Large intestine (tissue), 3 donors: ENCODE data around the gene SCD. TPM values are rescaled to one million over a fixed set of nuclear protein-coding genes. Genes with fewer than 3 reads are reported as not detected.

Experiments used
- DNase-seq, 2 donors: peaks; one replicate each; pipeline versions ENCODE4 v3.0.0 to v3.0.0-alpha.2; 2013
- H3K27ac ChIP-seq: one replicate; pipeline ENCODE4 v1.5.1; 2013; ENCODE audit warnings: low read length
- H3K27me3 ChIP-seq: 2 replicates; pipeline ENCODE4 v1.6.1; 2013; ENCODE audit warnings: low read length; ENCODE audit not compliant: control insufficient read depth, insufficient read depth
- H3K36me3 ChIP-seq: 2 replicates; pipeline ENCODE4 v1.6.1; 2013; ENCODE audit warnings: low read length; ENCODE audit not compliant: control insufficient read depth, insufficient read depth
- H3K4me1 ChIP-seq: one replicate; pipeline ENCODE4 v1.6.1; 2013; ENCODE audit warnings: low read length; ENCODE audit not compliant: control insufficient read depth, insufficient read depth
- H3K4me3 ChIP-seq: one replicate; pipeline ENCODE4 v1.5.1; 2013; ENCODE audit warnings: low read length
- H3K9me3 ChIP-seq: one replicate; pipeline ENCODE4 v1.6.1; 2013; ENCODE audit warnings: mild to moderate bottlenecking, low read depth, low read length, moderate library complexity; ENCODE audit not compliant: control insufficient read depth
- WGBS: methylation state at CpG from one replicate; pipeline ENCODE4 v1.1.5; 2013; ENCODE audit warnings: low lambda C conversion rate; ENCODE audit not compliant: insufficient coverage; 5-methylcytosine and 5-hydroxymethylcytosine counted together
- polyA plus RNA-seq: library from polyadenylated mRNA; unstranded; fragments of 120-200 nt; gene quantifications from one replicate; pipeline ENCODE4 v1.2.1, GENCODE V29; 2013

Gene SCD
- polyA plus RNA-seq, 1 donor, result 30.4 TPM

DNA sequence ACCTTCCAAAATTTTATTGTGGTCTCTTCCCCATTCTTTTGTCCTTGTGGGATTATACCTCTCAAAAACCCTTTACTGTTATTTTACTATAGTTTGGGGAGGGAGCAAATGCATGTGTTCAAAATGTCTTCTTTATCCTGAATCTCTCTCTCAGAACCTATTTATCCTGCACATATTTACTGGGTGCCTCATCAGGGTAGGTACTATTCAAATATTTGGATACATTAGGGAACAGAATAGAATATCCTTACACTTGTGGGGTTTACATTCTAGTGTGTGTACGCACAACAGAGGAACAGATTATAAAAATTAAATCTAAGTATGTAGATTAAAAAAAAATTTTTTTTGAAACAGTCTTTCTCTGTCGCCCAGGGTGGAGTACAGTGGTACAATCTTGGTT is 48.6 kb downstream of the SCD start:
- no peaks in the 10 kb centered on the region for H3K4me1 ChIP-seq
- H3K36me3 ChIP-seq, result no peaks in the 10 kb centered on the region
- H3K27ac ChIP-seq, result no peak overlapping the region
- no peaks in the 10 kb centered on the region for H3K27me3 ChIP-seq
- no peaks in the 10 kb centered on the region for H3K9me3 ChIP-seq
- DNase-seq, result no peak
- 100% methylated on average over 2 of the region's 2 CpGs for WGBS
- H3K4me3 ChIP-seq, result no peak overlapping the region

DNA sequence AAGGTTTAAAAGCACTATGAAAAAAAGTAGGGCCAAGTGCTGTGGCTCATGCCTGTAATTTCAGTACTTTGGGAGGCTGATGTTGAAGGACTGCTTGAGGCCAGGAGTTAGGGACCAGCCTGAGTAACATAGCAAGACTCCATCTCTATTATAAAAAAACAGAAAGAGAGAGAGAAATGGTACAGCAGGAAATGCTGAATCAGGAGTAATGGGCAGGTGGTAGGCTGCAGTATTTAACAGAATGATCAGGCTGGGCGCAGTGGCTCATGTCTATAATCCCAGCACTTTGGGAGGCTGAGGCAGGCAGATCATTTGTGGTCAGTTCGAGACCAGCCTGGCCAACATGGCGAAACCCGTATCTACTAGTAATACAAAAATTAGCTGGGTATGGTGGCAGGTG is 49.6 kb downstream of the SCD start:
- Histone ChIP-seq H3K27ac (no peak overlapping the region), H3K9me3 (no peaks in the 10 kb centered on the region), H3K36me3 (no peaks in the 10 kb centered on the region), H3K4me1 (no peaks in the 10 kb centered on the region), H3K4me3 (no peak overlapping the region), H3K27me3 (no peaks in the 10 kb centered on the region)
- no peak for DNase-seq
- no CpG with 5 or more reads among the region's 4 CpGs for WGBS

DNA sequence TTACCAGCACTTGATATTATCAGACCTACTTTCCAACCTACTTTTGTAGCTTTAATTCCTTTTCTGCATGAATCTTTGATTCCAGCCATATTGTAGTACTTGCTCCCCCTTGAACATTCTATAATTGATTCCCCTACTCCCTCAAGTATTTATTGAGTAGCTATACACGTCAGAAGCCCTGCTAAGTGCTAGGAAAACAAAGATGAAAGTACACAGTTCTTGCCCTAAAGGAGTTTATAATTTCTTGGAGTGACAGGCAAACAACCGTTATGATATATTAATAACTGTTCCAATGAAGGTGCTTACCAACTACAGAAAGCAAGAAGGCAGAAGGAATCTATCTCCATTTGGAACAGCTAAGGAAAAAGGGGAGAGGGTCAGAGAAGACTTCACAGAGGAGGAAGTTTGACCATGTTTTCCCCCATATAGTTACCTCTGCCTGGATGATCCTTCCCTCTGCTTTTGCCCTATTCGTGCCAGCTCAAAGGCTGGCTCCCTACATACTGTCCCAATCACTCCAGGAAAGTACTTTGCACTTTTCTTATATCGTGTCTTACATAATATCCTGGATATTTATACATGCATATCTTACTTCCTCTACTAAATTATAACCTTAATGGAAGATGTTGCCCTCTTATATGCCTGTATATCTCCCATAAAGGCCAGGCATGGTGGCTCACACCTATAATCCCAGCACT is 54.7 kb downstream of the SCD start:
- Histone ChIP-seq H3K36me3 (no peaks in the 10 kb centered on the region), H3K27me3 (no peaks in the 10 kb centered on the region), H3K27ac (no peak overlapping the region), H3K4me1 (no peaks in the 10 kb centered on the region), H3K9me3 (peaks cover 4% of the 10 kb centered on the region), H3K4me3 (no peak overlapping the region)
- DNase-seq, result no peak
- 47% methylated on average over 2 of the region's 4 CpGs for WGBS

DNA sequence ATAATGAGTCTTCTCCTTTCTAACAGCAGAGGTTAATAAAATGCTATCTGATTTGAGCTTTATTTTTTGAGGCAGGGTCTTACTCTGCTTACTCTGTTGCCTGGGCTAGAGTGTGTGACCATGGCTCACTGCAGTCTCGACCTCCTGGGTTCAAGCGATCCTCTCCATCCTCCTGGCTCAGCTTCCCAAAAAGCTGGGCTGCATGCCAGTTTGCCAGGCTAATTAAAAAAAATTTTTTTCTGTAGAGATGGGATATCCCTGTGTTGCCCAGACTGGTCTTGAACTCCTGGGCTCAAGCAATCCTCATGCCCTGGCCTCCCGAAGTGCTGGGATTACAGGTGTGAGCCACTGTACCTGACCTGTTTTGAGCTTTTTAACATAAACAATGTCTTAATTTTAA is 56.7 kb downstream of the SCD start:
- Histone ChIP-seq H3K4me3 (no peak overlapping the region), H3K36me3 (no peaks in the 10 kb centered on the region), H3K9me3 (peaks cover 4% of the 10 kb centered on the region), H3K27ac (no peak overlapping the region), H3K4me1 (no peaks in the 10 kb centered on the region), H3K27me3 (no peaks in the 10 kb centered on the region)
- no peak for DNase-seq
- no CpG with 5 or more reads among the region's 3 CpGs for WGBS

DNA sequence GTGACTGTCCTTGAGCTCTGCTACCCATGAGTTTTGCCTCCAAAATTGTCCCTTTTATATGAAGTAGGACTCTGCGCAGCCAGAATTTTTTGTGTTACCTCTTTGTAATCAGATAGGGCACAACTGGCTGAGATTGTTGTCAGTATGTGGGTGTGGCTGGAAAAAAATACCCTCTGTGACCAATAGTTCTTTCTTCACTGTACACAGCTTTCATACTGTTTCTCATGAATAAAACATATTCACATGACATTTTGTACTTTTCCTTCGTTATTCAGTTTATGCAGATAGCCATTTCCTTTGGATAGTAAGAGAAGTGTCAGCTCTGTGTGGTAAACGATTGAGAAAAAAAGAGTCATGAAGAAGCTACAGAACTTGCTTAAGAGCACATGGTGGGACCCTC is 66.1 kb downstream of the SCD start:
- no peaks in the 10 kb centered on the region for H3K9me3 ChIP-seq
- WGBS, result 93% methylated on average over 2 of the region's 3 CpGs
- H3K27me3 ChIP-seq, result no peaks in the 10 kb centered on the region
- no peaks in the 10 kb centered on the region for H3K4me1 ChIP-seq
- no peak overlapping the region for H3K4me3 ChIP-seq
- no peak for DNase-seq
- no peak overlapping the region for H3K27ac ChIP-seq
- H3K36me3 ChIP-seq, result no peaks in the 10 kb centered on the region

Other genes starting within 250 kb of the SCD start
- 73.6 TPM for gene ERLIN1, start 161.2 kb upstream of the SCD start, polyA plus RNA-seq
- 20.2 TPM for gene CHUK, start 117.6 kb upstream of the SCD start, polyA plus RNA-seq
- 22.5 TPM for gene CWF19L1, start 79.6 kb upstream of the SCD start, polyA plus RNA-seq
- 39.9 TPM for gene BLOC1S2, start 60.6 kb upstream of the SCD start, polyA plus RNA-seq
- 0.48 TPM for gene PKD2L1, start 17.0 kb upstream of the SCD start, polyA plus RNA-seq
- gene WNT8B, start 115.8 kb downstream of the SCD start, polyA plus RNA-seq, result 0.09 TPM
- gene SEC31B, start 172.6 kb downstream of the SCD start, polyA plus RNA-seq, result 15.5 TPM
- 206 TPM for gene NDUFB8, start 182.6 kb downstream of the SCD start, polyA plus RNA-seq
- 27.3 TPM for gene HIF1AN, start 188.7 kb downstream of the SCD start, polyA plus RNA-seq